Right lobe of liver (tissue), 6 donors: ENCODE data around the gene CKM. TPM values are rescaled to one million over a fixed set of nuclear protein-coding genes. Genes with fewer than 3 reads are reported as not detected.
"Not testable (repeated sequence)": the region's sequence is repeated elsewhere in the genome, so short reads cannot be mapped to it uniquely, and the experiment has no call there.

Source experiments
- ATAC-seq, 4 donors: fragments of 200-7000 bp; cut with Tn5 transposase; one replicate each; pipeline ENCODE4 v1.9.1; 2020; ENCODE audit warnings: mild to moderate bottlenecking in 4 of 4, moderate library complexity in 4 of 4
- DNase-seq, 3 donors: peaks; one replicate each; pipeline ENCODE4 v3.0.0-alpha.2; 2020
- H3K27ac ChIP-seq, 3 donors: fragments of 200-600 bp; one replicate each; pipeline ENCODE4 v1.8.0; 2022
- H3K27me3 ChIP-seq, 2 donors: fragments of 200-600 bp; one replicate each; pipeline ENCODE4 v1.8.0; 2022
- H3K36me3 ChIP-seq, 4 donors: fragments of 200-600 bp; sonication (generic) in 1 of 4; one replicate each; pipeline versions ENCODE4 v1.5.1 to v1.8.0; 2017 to 2022; ENCODE audit warnings: control low read depth in 1 of 4
- H3K4me1 ChIP-seq, 4 donors: fragments of 200-600 bp; sonication (generic) in 1 of 4; one replicate each; pipeline versions ENCODE4 v1.5.1 to v1.8.0; 2017 to 2022; ENCODE audit warnings: control low read depth in 1 of 4
- H3K4me3 ChIP-seq, 3 donors: fragments of 200-600 bp; one replicate each; pipeline ENCODE4 v1.8.0; 2022
- H3K9me3 ChIP-seq, 4 donors: fragments of 200-600 bp; sonication (generic) in 1 of 4; one replicate each; pipeline versions ENCODE4 v1.5.1 to v1.8.0; 2017 to 2022; ENCODE audit warnings: control low read depth in 1 of 4
- CTCF ChIP-seq, 4 donors: fragments of 200-600 bp in 3 of 4; fragments of 450-650 bp in 1 of 4; IDR thresholded peaks; one replicate each; pipeline versions ENCODE4 v1.5.1 to v1.8.0; 2016 to 2022; ENCODE audit warnings: antibody characterized with exemption in 4 of 4, mild to moderate bottlenecking in 2 of 4
- POLR2A ChIP-seq: fragments of 450-650 bp; IDR thresholded peaks from one replicate; pipeline ENCODE4 v1.6.1; 2017; ENCODE audit warnings: antibody characterized with exemption, mild to moderate bottlenecking
- WGBS: methylation state at CpG from one replicate; pipeline ENCODE4 v1.1.6; 2018; ENCODE audit warnings: low coverage, low lambda C conversion rate; ENCODE audit not compliant: insufficient coverage; ENCODE audit errors: missing lambda C conversion rate; 5-methylcytosine and 5-hydroxymethylcytosine counted together
- intact Hi-C, 2 donors: fragments of 100-400 bp; cut with DNase I; formaldehyde crosslinking; loops; one replicate each; pipeline versions ENCODE4 v1.11.2 to v1.14.1; 2022
- total RNA-seq, 6 experiments: library from RNA; depleted of rRNA in 2 of 6; stranded (reverse); fragments of >200 nt in 2 of 6; fragmentation: NEBNext Ultra II Directional in 3 of 6; extraction: Animal tissue kit (Norgen Biotek cat#: 25700) in 3 of 6; gene quantifications; one replicate each; pipeline versions ENCODE4 v1.1.0 to v1.2.4, GENCODE V29; 2016 to 2023
- donor health status: DM: no; HTN: yes; CAD: no.
- donor health status: DM: no; HTN: no; CAD: no.
- donor health status: DM: no; HTN: no; CAD: no.
- donor health status: DM: no; HTN: yes; CAD: no.
- donor health status: DM: no; HTN: yes; CAD: no.

CKM gene
- total RNA-seq, 6 experiments from 2014 or later = 0.42 to 25.6 (median 1.1) TPM; not detected in 1

GRCh38 chr19:45340232-45340898 lies 17.7 kb upstream of the CKM start, which contains the start of gene KLC3:
TSS of gene KLC3 (plus strand) at chr19:45340750. CDS start at chr19:45345542, 4,792 bp downstream.
- Histone ChIP-seq H3K9me3 (no peaks in the 10 kb centered on the region), H3K4me1 (peaks cover 0 to 7% (median 0%) of the 10 kb centered on the region in 4 donors), H3K4me3 (peak within 1 kb of the TSS in 2 of 3 donors; percentile 14 to 33), H3K36me3 (no peaks in the 10 kb centered on the region), H3K27ac (no peak within 1 kb of the TSS), H3K27me3 (no peaks in the 10 kb centered on the region)
- TF ChIP-seq POLR2A (no peak), CTCF (IDR thresholded peaks at IDR 0.05) (no peak)
- DNase-seq (no peak), ATAC-seq (peak; percentile 53 to 57 (median 54))
- WGBS = 65% methylated on average over 6 of the region's 50 CpGs
- intact Hi-C loops = loop anchor here in 1 of 2 donors (10.0 kb wide), 1 partner anchor 186 kb away; no protein-coding TSS in a partner anchor

- no peak overlapping the region for H3K4me3 ChIP-seq
- no peak overlapping the region for H3K27ac ChIP-seq
- TF ChIP-seq POLR2A = no peak
- no peak for TF ChIP-seq CTCF (IDR thresholded peaks at IDR 0.05)
- WGBS = 57% methylated on average over 5 of the region's 6 CpGs
- ATAC-seq (no peak), DNase-seq (no peak)
- H3K4me1 ChIP-seq = peaks cover 0 to 7% (median 0%) of the 10 kb centered on the region in 4 donors
- H3K36me3 ChIP-seq = no peaks in the 10 kb centered on the region
- H3K9me3 ChIP-seq = no peaks in the 10 kb centered on the region
- no peaks in the 10 kb centered on the region for H3K27me3 ChIP-seq
- intact Hi-C loops = loop anchor here in 1 of 2 donors (10.0 kb wide), 1 partner anchor 185 kb away; no protein-coding TSS in a partner anchor
Measured at GRCh38 chr19:45339629-45340028, 17.0 kb upstream of the CKM start.

- TF ChIP-seq CTCF (IDR thresholded peaks at IDR 0.05) = no peak
- no peak for TF ChIP-seq POLR2A
- intact Hi-C loops = no loop called here
- no peak for ATAC-seq
- no peak for DNase-seq
- H3K4me1 ChIP-seq = peaks cover 0 to 7% (median 0%) of the 10 kb centered on the region in 4 donors
- H3K27ac ChIP-seq = no peak overlapping the region
- no peak overlapping the region for H3K4me3 ChIP-seq
- no peaks in the 10 kb centered on the region for H3K36me3 ChIP-seq
- H3K27me3 ChIP-seq = no peaks in the 10 kb centered on the region
- 28% methylated on average over 9 of the region's 11 CpGs for WGBS
- H3K9me3 ChIP-seq = no peaks in the 10 kb centered on the region
Measured at GRCh38 chr19:45336696-45337251, 14.1 kb upstream of the CKM start.

GRCh38 chr19:45334881-45335280 lies 12.2 kb upstream of the CKM start:
- intact Hi-C loops, DNase-seq, H3K4me1 ChIP-seq, H3K27me3 ChIP-seq, H3K27ac ChIP-seq, H3K36me3 ChIP-seq, ATAC-seq, H3K4me3 ChIP-seq, H3K9me3 ChIP-seq: not testable (repeated sequence)
- 75% methylated on average over 4 of the region's 4 CpGs for WGBS

GRCh38 chr19:45333609-45334303 lies 11.1 kb upstream of the CKM start:
- intact Hi-C loops = no loop called here
- no peaks in the 10 kb centered on the region for H3K27me3 ChIP-seq
- H3K4me3 ChIP-seq = no peak overlapping the region
- TF ChIP-seq CTCF (IDR thresholded peaks at IDR 0.05) = no peak
- 79% methylated on average over 6 of the region's 10 CpGs for WGBS
- no peaks in the 10 kb centered on the region for H3K36me3 ChIP-seq
- no peak overlapping the region for H3K27ac ChIP-seq
- H3K9me3 ChIP-seq = no peaks in the 10 kb centered on the region
- H3K4me1 ChIP-seq = no peaks in the 10 kb centered on the region
- ATAC-seq = no peak
- no peak for DNase-seq
